Mammary epithelial cell (primary cell): ENCODE results near the gene LYRM9.

ENCODE experiments used
- CTCF ChIP-seq, 2 donors: IDR thresholded peaks in 1 of 2; conservative IDR thresholded peaks in 1 of 2; 2 replicates each; pipeline ENCODE4 v1.5.1; 2011 to 2012; ENCODE audit warnings: inconsistent platforms in 2 of 2, low read length in 2 of 2, mild to moderate bottlenecking in 2 of 2, control low read depth in 1 of 2, low read depth in 1 of 2; ENCODE audit not compliant: insufficient read depth in 1 of 2; ENCODE audit errors: extremely low read depth in 1 of 2
- EZH2 ChIP-seq: IDR thresholded peaks from 2 replicates; pipeline ENCODE4 v1.6.1; 2012; ENCODE audit warnings: low read length, inconsistent platforms, borderline replicate concordance

GRCh38 chr17:27832831-27833230 lies 60.3 kb downstream of the LYRM9 start:
- no peak for TF ChIP-seq CTCF (conservative IDR thresholded peaks at IDR 0.05 in 1 of 2, IDR thresholded peaks at IDR 0.05 in 1 of 2; ENCODE audit: extremely low read depth in 1 of 2, insufficient read depth in 1 of 2, low read depth in 1 of 2, low read length in 2 of 2)
- TF ChIP-seq EZH2, result no peak
